Caco-2 (cell line): ENCODE results near the gene LACTB. TPM values are rescaled to one million over a fixed set of nuclear protein-coding genes. Genes with fewer than 3 reads are reported as not detected.

ENCODE experiments used
- BruUV-seq: library from RNA; stranded (reverse); fragments of 400-500 nt; replicated peaks from 2 replicates; lab custom pipeline; 2021; lab: Mats Ljungman, UMichigan
- CTCF ChIA-PET: fragments of 300-600 bp; sonication (Branson Sonifier 250); formaldehyde crosslinking; loops from one replicate; lab custom pipeline; 2022; ENCODE audit warnings: antibody characterized with exemption; lab: Charles Lee
- POLR2A ChIA-PET: fragments of 300-600 bp; sonication (Branson Sonifier 250); formaldehyde crosslinking; loops from one replicate; lab custom pipeline; 2022; ENCODE audit warnings: antibody characterized with exemption; lab: Charles Lee
- DNase-seq, 2 experiments: peaks; one replicate each; pipeline versions ENCODE4 v3.0.0 to v3.0.0-alpha.2; 2020 to 2022
- H3K27me3 ChIP-seq: replicated peaks from 2 replicates; pipeline ENCODE4 v1.6.0; 2011; ENCODE audit warnings: low read length; ENCODE audit not compliant: control insufficient read depth, insufficient read depth
- H3K36me3 ChIP-seq: 2 replicates; pipeline ENCODE4 v1.5.1; 2011; ENCODE audit warnings: low read length; ENCODE audit not compliant: control insufficient read depth, insufficient read depth
- H3K4me1 ChIP-seq: fragments of 250-450 bp; sonication (Bioruptor Pico); 2 replicates; pipeline ENCODE4 v1.5.1; 2020; ENCODE audit warnings: mild to moderate bottlenecking
- H3K4me3 ChIP-seq: 2 replicates; pipeline ENCODE4 v1.5.1; 2011; ENCODE audit warnings: low read depth, mild to moderate bottlenecking, control low read depth, low read length
- H3K9me3 ChIP-seq: fragments of 250-450 bp; sonication (Bioruptor Pico); 2 replicates; pipeline ENCODE4 v1.5.1; 2020; ENCODE audit warnings: mild to moderate bottlenecking, moderate library complexity
- H3K27ac Mint-ChIP-seq: one replicate; pipeline ENCODE4 v1.8.0; 2022; ENCODE audit warnings: mixed read lengths; ENCODE audit not compliant: unreplicated experiment
- H3K27me3 Mint-ChIP-seq: one replicate; pipeline ENCODE4 v1.8.0; 2022; ENCODE audit warnings: mixed read lengths; ENCODE audit not compliant: insufficient read depth, unreplicated experiment
- H3K36me3 Mint-ChIP-seq: one replicate; pipeline ENCODE4 v1.8.0; 2022; ENCODE audit warnings: mild to moderate bottlenecking, mixed read lengths; ENCODE audit not compliant: insufficient read depth, unreplicated experiment
- H3K4me1 Mint-ChIP-seq: one replicate; pipeline ENCODE4 v1.8.0; 2022; ENCODE audit warnings: low read depth, mixed read lengths; ENCODE audit not compliant: unreplicated experiment
- H3K4me3 Mint-ChIP-seq: one replicate; pipeline ENCODE4 v1.8.0; 2022; ENCODE audit warnings: mild to moderate bottlenecking, moderate library complexity, mixed read lengths; ENCODE audit not compliant: unreplicated experiment
- H3K9me3 Mint-ChIP-seq: one replicate; pipeline ENCODE4 v1.8.0; 2022; ENCODE audit warnings: mixed read lengths; ENCODE audit not compliant: unreplicated experiment
- intact Hi-C: fragments of 100-400 bp; cut with micrococcal nuclease; formaldehyde crosslinking; loops from one replicate; pipeline ENCODE4 v1.10.0; 2022; ENCODE audit not compliant: unreplicated experiment
- total RNA-seq: library from RNA; stranded (reverse); gene quantifications from 2 replicates; pipeline ENCODE4 v1.2.3, GENCODE V29; 2022
- TF ChIP-seq, protein P1 (sequence below), 2 experiments: fragments of 200-600 bp in 1 of 2; IDR thresholded peaks; 1 replicate in 1 of 2; 2 replicates in 1 of 2; pipeline versions ENCODE4 v1.5.1 to v1.8.0; 2011 to 2022; ENCODE audit warnings: antibody characterized with exemption in 1 of 2, control low read depth in 1 of 2, inconsistent platforms in 1 of 2, low read depth in 1 of 2, low read length in 1 of 2, mild to moderate bottlenecking in 1 of 2, moderate library complexity in 1 of 2; ENCODE audit not compliant: insufficient read depth in 1 of 2, severe bottlenecking in 1 of 2, unreplicated experiment in 1 of 2

The LACTB gene
- total RNA-seq, 1 experiment from 2014 or later: 8.4 TPM

DNA sequence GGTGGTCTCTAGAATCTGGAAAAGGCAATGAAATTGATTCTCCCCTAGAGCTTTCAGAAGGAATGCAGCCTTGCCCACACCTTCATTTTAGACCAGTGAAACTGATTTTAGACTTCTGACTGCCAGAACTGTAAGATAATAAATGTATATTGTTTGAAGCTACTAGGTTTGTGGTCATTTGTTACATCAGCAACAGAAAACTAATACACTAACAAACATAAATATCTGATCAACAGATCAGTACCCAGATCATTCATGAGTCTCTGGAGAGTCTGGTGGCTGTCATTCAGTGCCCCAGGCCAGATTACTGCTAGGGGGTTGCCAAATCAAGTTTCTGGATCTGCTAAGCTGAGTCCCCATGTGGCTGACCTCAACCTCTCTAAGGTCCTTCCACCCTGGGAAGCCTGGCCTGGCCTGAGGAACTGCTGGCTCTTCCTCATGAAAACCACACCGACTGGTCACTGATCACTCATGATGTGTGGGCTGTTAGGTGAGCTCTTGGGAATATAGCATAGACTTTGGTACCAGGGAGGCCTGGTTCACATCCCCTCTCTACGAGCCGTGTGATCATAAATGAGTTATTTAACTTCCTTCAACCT is 11.1 kb upstream of the LACTB start:
- Histone ChIP-seq H3K4me3 (no peak overlapping the region), H3K27me3 (no peaks in the 10 kb centered on the region), H3K9me3 (no peaks in the 10 kb centered on the region), H3K4me1 (no peaks in the 10 kb centered on the region), H3K36me3 (no peaks in the 10 kb centered on the region)
- no peak for DNase-seq
- no peaks in the 10 kb centered on the region for H3K27me3 Mint-ChIP-seq
- no peaks in the 10 kb centered on the region for H3K36me3 Mint-ChIP-seq
- H3K9me3 Mint-ChIP-seq: peaks cover 11% of the 10 kb centered on the region
- no peaks in the 10 kb centered on the region for H3K4me1 Mint-ChIP-seq
- H3K27ac Mint-ChIP-seq: no peak overlapping the region
- CTCF ChIA-PET: no interaction called here
- TF ChIP-seq, protein P1, sequence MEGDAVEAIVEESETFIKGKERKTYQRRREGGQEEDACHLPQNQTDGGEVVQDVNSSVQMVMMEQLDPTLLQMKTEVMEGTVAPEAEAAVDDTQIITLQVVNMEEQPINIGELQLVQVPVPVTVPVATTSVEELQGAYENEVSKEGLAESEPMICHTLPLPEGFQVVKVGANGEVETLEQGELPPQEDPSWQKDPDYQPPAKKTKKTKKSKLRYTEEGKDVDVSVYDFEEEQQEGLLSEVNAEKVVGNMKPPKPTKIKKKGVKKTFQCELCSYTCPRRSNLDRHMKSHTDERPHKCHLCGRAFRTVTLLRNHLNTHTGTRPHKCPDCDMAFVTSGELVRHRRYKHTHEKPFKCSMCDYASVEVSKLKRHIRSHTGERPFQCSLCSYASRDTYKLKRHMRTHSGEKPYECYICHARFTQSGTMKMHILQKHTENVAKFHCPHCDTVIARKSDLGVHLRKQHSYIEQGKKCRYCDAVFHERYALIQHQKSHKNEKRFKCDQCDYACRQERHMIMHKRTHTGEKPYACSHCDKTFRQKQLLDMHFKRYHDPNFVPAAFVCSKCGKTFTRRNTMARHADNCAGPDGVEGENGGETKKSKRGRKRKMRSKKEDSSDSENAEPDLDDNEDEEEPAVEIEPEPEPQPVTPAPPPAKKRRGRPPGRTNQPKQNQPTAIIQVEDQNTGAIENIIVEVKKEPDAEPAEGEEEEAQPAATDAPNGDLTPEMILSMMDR (IDR thresholded peaks at IDR 0.05; ENCODE audit: insufficient read depth in 1 of 2, low read depth in 1 of 2, low read length in 1 of 2, severe bottlenecking in 1 of 2, unreplicated experiment in 1 of 2): no peak
- intact Hi-C loops: no loop called here
- no peak overlapping the region for H3K4me3 Mint-ChIP-seq
- BruUV-seq: no TSS peak
- POLR2A ChIA-PET: no interaction called here

DNA sequence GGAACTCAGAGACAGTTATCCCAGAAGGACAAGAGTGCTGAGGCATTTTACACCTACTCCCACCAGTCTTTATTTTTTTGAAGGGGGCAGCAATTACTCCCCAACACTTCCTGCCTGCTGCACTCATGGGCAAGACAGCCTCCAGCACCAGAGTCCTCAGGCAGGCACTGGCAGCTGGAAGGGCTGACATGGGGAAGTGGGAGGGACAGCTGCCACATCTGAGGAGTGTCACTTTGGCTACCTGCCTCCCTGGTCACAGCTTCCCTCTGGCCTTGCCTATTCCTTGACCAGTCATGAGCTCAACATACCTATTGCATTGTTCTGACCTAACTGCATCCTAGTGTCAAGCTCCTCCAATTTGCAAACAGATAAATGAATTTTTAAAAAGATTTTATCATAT is 10.2 kb upstream of the LACTB start:
- no peaks in the 10 kb centered on the region for H3K36me3 Mint-ChIP-seq
- CTCF ChIA-PET: no interaction called here
- H3K27me3 Mint-ChIP-seq: no peaks in the 10 kb centered on the region
- Histone ChIP-seq H3K27me3 (no peaks in the 10 kb centered on the region), H3K36me3 (no peaks in the 10 kb centered on the region), H3K4me3 (no peak overlapping the region), H3K9me3 (no peaks in the 10 kb centered on the region), H3K4me1 (no peaks in the 10 kb centered on the region)
- H3K4me3 Mint-ChIP-seq: no peak overlapping the region
- peaks cover 11% of the 10 kb centered on the region for H3K9me3 Mint-ChIP-seq
- TF ChIP-seq, protein P1 (IDR thresholded peaks at IDR 0.05; ENCODE audit: insufficient read depth in 1 of 2, low read depth in 1 of 2, low read length in 1 of 2, severe bottlenecking in 1 of 2, unreplicated experiment in 1 of 2): no peak
- H3K4me1 Mint-ChIP-seq: no peaks in the 10 kb centered on the region
- intact Hi-C loops: no loop called here
- POLR2A ChIA-PET: no interaction called here
- no TSS peak for BruUV-seq
- DNase-seq: no peak
- no peak overlapping the region for H3K27ac Mint-ChIP-seq

DNA sequence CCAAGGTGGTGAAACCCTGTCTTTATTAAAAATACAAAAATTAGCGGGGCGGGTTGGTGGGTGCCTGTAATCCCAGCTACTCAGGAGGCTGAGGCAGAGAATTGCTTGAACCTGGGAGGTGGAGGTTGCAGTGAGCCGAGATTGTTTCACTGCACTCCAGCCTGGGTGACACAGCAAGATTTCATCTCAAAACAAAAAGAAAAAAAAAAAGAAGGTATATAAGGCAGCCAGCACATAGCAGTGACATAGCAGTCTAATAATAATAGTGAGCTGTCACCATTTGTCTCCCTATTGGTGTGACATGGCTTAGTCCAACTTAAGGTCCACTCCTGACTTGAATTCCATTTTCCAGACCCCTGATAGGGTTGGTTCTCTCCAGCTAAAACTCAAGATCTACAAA is 8.8 kb upstream of the LACTB start:
- Mint-ChIP-seq H3K4me3 (no peak overlapping the region), H3K36me3 (no peaks in the 10 kb centered on the region), H3K9me3 (peaks cover 11% of the 10 kb centered on the region), H3K27ac (no peak overlapping the region), H3K4me1 (no peaks in the 10 kb centered on the region), H3K27me3 (no peaks in the 10 kb centered on the region)
- H3K9me3 ChIP-seq: no peaks in the 10 kb centered on the region
- no TSS peak for BruUV-seq
- H3K36me3 ChIP-seq: no peaks in the 10 kb centered on the region
- TF ChIP-seq, protein P1 (IDR thresholded peaks at IDR 0.05; ENCODE audit: insufficient read depth in 1 of 2, low read depth in 1 of 2, low read length in 1 of 2, severe bottlenecking in 1 of 2, unreplicated experiment in 1 of 2): no peak
- no peak overlapping the region for H3K4me3 ChIP-seq
- H3K4me1 ChIP-seq: no peaks in the 10 kb centered on the region
- intact Hi-C loops: no loop called here
- no peaks in the 10 kb centered on the region for H3K27me3 ChIP-seq
- no peak for DNase-seq
- CTCF ChIA-PET: no interaction called here
- POLR2A ChIA-PET: no interaction called here
